ENCODE data around the gene TXNIP. TPM values are rescaled to one million over a fixed set of nuclear protein-coding genes. Genes with fewer than 3 reads are reported as not detected.

TXNIP gene
- total and polyA plus RNA-seq, 9 donors: 251 to 411 (median 299) TPM

DNA sequence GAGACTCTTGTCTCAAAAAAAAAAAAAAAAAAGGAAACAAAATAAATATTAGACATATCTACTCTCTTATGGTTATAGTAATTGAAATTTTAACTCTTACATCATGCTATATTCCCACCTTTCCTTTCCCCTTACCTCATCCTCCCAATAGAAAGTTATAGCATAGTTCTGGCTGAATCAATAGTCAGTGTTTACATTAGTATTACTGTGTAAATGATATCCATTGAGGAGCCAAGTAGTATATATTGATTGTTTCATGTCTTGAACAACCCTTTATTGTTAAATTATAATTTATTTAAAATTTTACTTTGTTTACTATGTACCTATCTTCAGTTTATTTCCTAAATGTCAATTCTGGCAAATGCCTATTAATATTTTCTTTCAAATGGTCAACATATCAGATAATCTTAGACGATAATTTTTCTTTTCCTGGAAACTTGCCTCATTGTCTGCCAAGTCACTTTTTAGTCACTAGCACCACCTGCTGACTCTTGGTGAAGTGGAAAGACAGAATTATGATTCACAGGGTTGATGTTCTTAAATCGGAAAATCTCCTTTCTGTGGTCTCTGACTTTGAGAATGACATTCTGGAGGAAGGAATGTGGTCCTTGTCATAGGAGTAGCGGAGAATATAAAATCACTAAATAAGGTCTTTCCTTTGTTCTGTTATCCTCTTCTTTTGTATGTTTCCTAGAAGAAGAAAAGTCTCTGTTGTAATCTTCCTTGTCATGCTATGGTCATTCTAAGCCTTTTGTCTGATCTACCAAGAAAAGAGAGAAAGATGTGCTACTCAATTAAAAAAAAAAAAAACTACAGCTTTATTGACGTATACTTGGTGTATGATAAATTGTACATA is 16.6 kb upstream of the TXNIP start:
- no peaks in the 10 kb centered on the region for H3K9me3 ChIP-seq (replicated peaks; ENCODE audit: control insufficient read depth, low read depth, low read length)
- H3K4me1 ChIP-seq (ENCODE audit: control insufficient read depth, insufficient read depth, low read length): no peaks in the 10 kb centered on the region
- no peak overlapping the region for H3K4me3 ChIP-seq (ENCODE audit: low read length)
- DNase-seq: peak; percentile 88
- no peak overlapping the region for H3K27ac ChIP-seq (ENCODE audit: low read length)
- peaks cover under 1% of the 10 kb centered on the region for H3K27me3 ChIP-seq (ENCODE audit: control insufficient read depth, insufficient read depth, low read length)
- no CpG with 5 or more reads among the region's 4 CpGs for WGBS (ENCODE audit: insufficient coverage)
- H3K36me3 ChIP-seq (ENCODE audit: control insufficient read depth, insufficient read depth, low read length): peaks cover under 1% of the 10 kb centered on the region

DNA sequence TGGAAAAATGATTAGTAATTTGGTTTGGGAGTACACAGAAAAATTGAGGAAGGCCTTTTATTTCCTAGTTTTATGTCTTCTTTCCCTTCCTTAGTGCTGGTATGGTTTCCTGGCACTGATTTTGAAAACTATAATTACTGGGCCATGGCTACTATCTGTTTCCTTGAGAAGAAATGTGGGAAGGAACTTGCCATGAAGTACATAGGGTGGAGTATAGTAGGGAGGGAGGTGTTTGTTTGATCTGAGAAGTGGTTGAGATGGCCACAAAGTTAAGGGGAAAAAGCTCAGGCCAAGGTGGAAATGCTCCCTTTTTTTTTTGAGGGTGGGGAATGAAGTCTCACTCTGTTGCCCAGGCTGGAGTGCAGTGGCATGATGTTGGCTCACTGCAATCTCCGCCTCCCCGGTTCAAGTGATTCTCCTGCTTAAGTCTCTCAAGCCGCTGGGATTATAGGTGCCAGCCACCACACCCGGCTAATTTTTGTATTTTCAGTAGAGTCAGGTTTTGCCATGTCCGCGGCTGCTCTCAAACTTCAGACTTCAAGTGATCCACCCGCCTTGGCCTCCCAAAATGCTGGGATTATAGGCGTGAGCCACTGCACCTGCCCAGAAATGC is 13.9 kb upstream of the TXNIP start:
- DNase-seq: no peak
- Histone ChIP-seq H3K27ac (ENCODE audit: low read length) (no peak overlapping the region), H3K9me3 (replicated peaks; ENCODE audit: control insufficient read depth, low read depth, low read length) (no peaks in the 10 kb centered on the region), H3K36me3 (ENCODE audit: control insufficient read depth, insufficient read depth, low read length) (no peaks in the 10 kb centered on the region), H3K4me1 (ENCODE audit: control insufficient read depth, insufficient read depth, low read length) (peaks cover 3% of the 10 kb centered on the region), H3K27me3 (ENCODE audit: control insufficient read depth, insufficient read depth, low read length) (no peaks in the 10 kb centered on the region), H3K4me3 (ENCODE audit: low read length) (no peak overlapping the region)
- 82% methylated on average over 8 of the region's 8 CpGs for WGBS (ENCODE audit: insufficient coverage)

GRCh38 chr1:146007489-146008133 is 11.2 kb upstream of the TXNIP start:
- WGBS (ENCODE audit: insufficient coverage): no CpG with 5 or more reads among the region's 8 CpGs
- H3K36me3 ChIP-seq (ENCODE audit: control insufficient read depth, insufficient read depth, low read length): no peaks in the 10 kb centered on the region
- H3K9me3 ChIP-seq (replicated peaks; ENCODE audit: control insufficient read depth, low read depth, low read length): no peaks in the 10 kb centered on the region
- H3K4me1 ChIP-seq (ENCODE audit: control insufficient read depth, insufficient read depth, low read length): peaks cover 3% of the 10 kb centered on the region
- no peak for DNase-seq
- no peak overlapping the region for H3K4me3 ChIP-seq (ENCODE audit: low read length)
- H3K27ac ChIP-seq (ENCODE audit: low read length): no peak overlapping the region
- no peaks in the 10 kb centered on the region for H3K27me3 ChIP-seq (ENCODE audit: control insufficient read depth, insufficient read depth, low read length)

- Histone ChIP-seq H3K9me3 (replicated peaks; ENCODE audit: control insufficient read depth, low read depth, low read length) (no peaks in the 10 kb centered on the region), H3K27me3 (ENCODE audit: control insufficient read depth, insufficient read depth, low read length) (no peaks in the 10 kb centered on the region), H3K36me3 (ENCODE audit: control insufficient read depth, insufficient read depth, low read length) (no peaks in the 10 kb centered on the region), H3K4me1 (ENCODE audit: control insufficient read depth, insufficient read depth, low read length) (peaks cover 24% of the 10 kb centered on the region), H3K27ac (ENCODE audit: low read length) (no peak overlapping the region), H3K4me3 (ENCODE audit: low read length) (no peak overlapping the region)
- DNase-seq: no peak
- no CpG with 5 or more reads among the region's 2 CpGs for WGBS (ENCODE audit: insufficient coverage)
Observed at GRCh38 chr1:146001709-146002108, 5.3 kb upstream of the TXNIP start.

- Histone ChIP-seq H3K4me3 (ENCODE audit: low read length) (no peak overlapping the region), H3K4me1 (ENCODE audit: control insufficient read depth, insufficient read depth, low read length) (peaks cover 27% of the 10 kb centered on the region), H3K9me3 (replicated peaks; ENCODE audit: control insufficient read depth, low read depth, low read length) (no peaks in the 10 kb centered on the region), H3K27me3 (ENCODE audit: control insufficient read depth, insufficient read depth, low read length) (no peaks in the 10 kb centered on the region), H3K27ac (ENCODE audit: low read length) (peak overlapping the region; percentile 66), H3K36me3 (ENCODE audit: control insufficient read depth, insufficient read depth, low read length) (peaks cover 10% of the 10 kb centered on the region)
- peak; percentile 66 for DNase-seq
- 17% methylated on average over 1 of the region's 5 CpGs for WGBS (ENCODE audit: insufficient coverage)
Observed at GRCh38 chr1:145999321-146000024, 3.1 kb upstream of the TXNIP start.

GRCh38 chr1:145997718-145998023 is 1.3 kb upstream of the TXNIP start:
- H3K27me3 ChIP-seq (ENCODE audit: control insufficient read depth, insufficient read depth, low read length): no peaks in the 10 kb centered on the region
- peaks cover 40% of the 10 kb centered on the region for H3K4me1 ChIP-seq (ENCODE audit: control insufficient read depth, insufficient read depth, low read length)
- H3K9me3 ChIP-seq (replicated peaks; ENCODE audit: control insufficient read depth, low read depth, low read length): no peaks in the 10 kb centered on the region
- peak; percentile 77 for DNase-seq
- no peak overlapping the region for H3K4me3 ChIP-seq (ENCODE audit: low read length)
- peak overlapping the region; percentile 95 for H3K27ac ChIP-seq (ENCODE audit: low read length)
- H3K36me3 ChIP-seq (ENCODE audit: control insufficient read depth, insufficient read depth, low read length): peaks cover 28% of the 10 kb centered on the region
- no CpG with 5 or more reads among the region's 3 CpGs for WGBS (ENCODE audit: insufficient coverage)

DNA sequence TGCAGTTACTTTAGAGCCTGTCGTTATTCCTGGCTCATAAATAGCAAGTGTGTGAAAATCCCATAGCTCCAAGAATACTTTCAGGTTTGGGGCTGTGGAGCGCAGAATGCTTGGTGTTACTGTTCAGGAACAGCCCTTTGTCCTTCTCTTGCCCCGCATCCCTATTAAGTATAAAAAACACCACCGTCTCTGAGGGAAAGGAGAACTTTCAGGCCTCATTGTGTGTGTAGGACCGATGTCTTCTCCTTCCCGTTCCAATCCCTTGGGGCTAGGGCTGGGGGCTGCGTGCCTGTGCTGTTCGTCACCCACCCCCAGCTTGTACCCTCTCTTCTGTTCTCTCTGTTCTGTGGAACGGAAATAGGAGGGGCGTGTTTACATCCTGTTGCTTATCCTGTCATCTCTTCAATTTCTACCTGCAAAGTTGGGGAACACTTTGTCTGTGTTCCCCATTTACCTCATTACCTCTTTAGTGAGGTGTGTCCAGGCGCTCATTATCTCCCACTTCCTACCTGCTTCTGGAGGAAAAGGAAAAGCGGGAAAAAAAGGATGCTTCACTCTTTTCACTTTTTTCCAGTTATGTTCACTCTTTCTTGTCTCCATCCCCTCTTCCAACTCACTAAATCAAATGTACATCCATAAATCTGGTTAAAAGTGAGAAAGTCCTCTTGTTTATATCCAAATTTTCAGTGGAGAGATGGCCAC is 788 bp upstream of the TXNIP start:
- 20% methylated on average over 1 of the region's 12 CpGs for WGBS (ENCODE audit: insufficient coverage)
- Histone ChIP-seq H3K27me3 (ENCODE audit: control insufficient read depth, insufficient read depth, low read length) (no peaks in the 10 kb centered on the region), H3K36me3 (ENCODE audit: control insufficient read depth, insufficient read depth, low read length) (peaks cover 31% of the 10 kb centered on the region), H3K4me3 (ENCODE audit: low read length) (peak overlapping the region; percentile 88), H3K4me1 (ENCODE audit: control insufficient read depth, insufficient read depth, low read length) (peaks cover 43% of the 10 kb centered on the region), H3K27ac (ENCODE audit: low read length) (peak overlapping the region; percentile 95), H3K9me3 (replicated peaks; ENCODE audit: control insufficient read depth, low read depth, low read length) (no peaks in the 10 kb centered on the region)
- peak; percentile 78 for DNase-seq

GRCh38 chr1:145995964-145996432 is 381 bp downstream of the TXNIP start:
- 0% methylated on average over 4 of the region's 13 CpGs for WGBS (ENCODE audit: insufficient coverage)
- peak overlapping the region; percentile 88 for H3K4me3 ChIP-seq (ENCODE audit: low read length)
- H3K36me3 ChIP-seq (ENCODE audit: control insufficient read depth, insufficient read depth, low read length): peaks cover 31% of the 10 kb centered on the region
- peaks cover 43% of the 10 kb centered on the region for H3K4me1 ChIP-seq (ENCODE audit: control insufficient read depth, insufficient read depth, low read length)
- H3K27me3 ChIP-seq (ENCODE audit: control insufficient read depth, insufficient read depth, low read length): no peaks in the 10 kb centered on the region
- peak overlapping the region; percentile 82 for H3K27ac ChIP-seq (ENCODE audit: low read length)
- no peak for DNase-seq
- no peaks in the 10 kb centered on the region for H3K9me3 ChIP-seq (replicated peaks; ENCODE audit: control insufficient read depth, low read depth, low read length)

DNA sequence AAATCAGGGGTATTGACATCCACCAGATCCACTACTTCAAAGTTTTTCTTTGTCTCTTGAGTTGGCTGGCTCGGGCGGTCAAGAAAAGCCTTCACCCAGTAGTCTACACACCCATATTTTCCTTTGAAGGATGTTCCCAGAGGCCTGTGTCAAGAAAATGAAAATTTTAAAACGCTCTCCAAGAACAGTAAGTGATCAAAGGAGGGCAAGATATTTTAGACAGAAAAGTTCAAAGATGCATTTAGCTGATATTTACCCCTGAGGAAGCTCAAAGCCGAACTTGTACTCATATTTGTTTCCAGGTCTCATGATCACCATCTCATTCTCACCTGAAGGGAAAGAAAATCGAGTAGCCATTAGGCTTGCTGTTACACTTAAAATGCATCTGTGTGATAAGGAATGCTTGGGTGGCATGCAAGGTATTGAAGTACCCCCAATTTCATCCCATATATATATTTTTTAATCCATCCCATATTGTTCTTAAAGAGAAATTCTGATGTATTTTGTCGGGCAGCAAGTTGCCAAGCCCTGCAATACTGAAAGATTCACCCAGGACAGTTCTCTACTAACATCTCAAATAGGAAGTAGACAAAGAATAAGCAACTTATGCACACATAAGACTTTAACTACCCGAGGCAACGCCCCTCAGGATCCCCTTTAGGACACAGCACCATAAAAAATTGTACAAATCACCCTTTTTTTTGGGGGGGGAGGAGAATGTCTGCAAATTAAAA is 1.1 kb downstream of the TXNIP start:
- DNase-seq: no peak
- peaks cover 43% of the 10 kb centered on the region for H3K4me1 ChIP-seq (ENCODE audit: control insufficient read depth, insufficient read depth, low read length)
- H3K27me3 ChIP-seq (ENCODE audit: control insufficient read depth, insufficient read depth, low read length): no peaks in the 10 kb centered on the region
- peak overlapping the region; percentile 82 for H3K27ac ChIP-seq (ENCODE audit: low read length)
- no peaks in the 10 kb centered on the region for H3K9me3 ChIP-seq (replicated peaks; ENCODE audit: control insufficient read depth, low read depth, low read length)
- H3K36me3 ChIP-seq (ENCODE audit: control insufficient read depth, insufficient read depth, low read length): peaks cover 31% of the 10 kb centered on the region
- no CpG with 5 or more reads among the region's 8 CpGs for WGBS (ENCODE audit: insufficient coverage)
- H3K4me3 ChIP-seq (ENCODE audit: low read length): peak overlapping the region; percentile 88

Measured in muscle of leg (tissue), 11 donors.